AG20443 (cell line): Measurements from ENCODE around the gene SETD2.
"Not testable (repeated sequence)": the region's sequence is repeated elsewhere in the genome, so short reads cannot be mapped to it uniquely, and the experiment has no call there.

ENCODE experiments used
- DNase-seq: peaks from one replicate; pipeline ENCODE4 v3.0.0; 2012; ENCODE audit warnings: low spot score, mixed read lengths

SETD2 gene

GRCh38 chr3:47152578-47152977, 11.3 kb downstream of the SETD2 start:
- DNase-seq, result no peak

GRCh38 chr3:47151836-47152235, 12.1 kb downstream of the SETD2 start:
- DNase-seq, result no peak

- no peak for DNase-seq
Measured at GRCh38 chr3:47149339-47149933, 14.5 kb downstream of the SETD2 start.

- DNase-seq, result no peak
Measured at GRCh38 chr3:47145272-47145671, 18.6 kb downstream of the SETD2 start.

- no peak for DNase-seq
Measured at GRCh38 chr3:47143068-47143467, 20.8 kb downstream of the SETD2 start.

GRCh38 chr3:47142536-47142935, 21.4 kb downstream of the SETD2 start:
- DNase-seq, result not testable (repeated sequence)

- DNase-seq, result not testable (repeated sequence)
Measured at GRCh38 chr3:47140973-47141461, 22.9 kb downstream of the SETD2 start.

- not testable (repeated sequence) for DNase-seq
Measured at GRCh38 chr3:47140553-47140952, 23.4 kb downstream of the SETD2 start.

- no peak for DNase-seq
Measured at GRCh38 chr3:47134311-47134710, 29.6 kb downstream of the SETD2 start.

- no peak for DNase-seq
Measured at GRCh38 chr3:47133641-47134040, 30.3 kb downstream of the SETD2 start.

GRCh38 chr3:47130557-47130956, 33.4 kb downstream of the SETD2 start:
- no peak for DNase-seq

GRCh38 chr3:47128137-47128536, 35.8 kb downstream of the SETD2 start:
- DNase-seq, result no peak

GRCh38 chr3:47123857-47124256, 40.1 kb downstream of the SETD2 start:
- DNase-seq, result no peak

- DNase-seq, result no peak
Measured at GRCh38 chr3:47121409-47121808, 42.5 kb downstream of the SETD2 start.

- no peak for DNase-seq
Measured at GRCh38 chr3:47120138-47120537, 43.8 kb downstream of the SETD2 start.

GRCh38 chr3:47119387-47119786, 44.5 kb downstream of the SETD2 start:
- DNase-seq, result not testable (repeated sequence)

GRCh38 chr3:47117807-47118364, 46.0 kb downstream of the SETD2 start:
- DNase-seq, result no peak

- not testable (repeated sequence) for DNase-seq
Measured at GRCh38 chr3:47115524-47115923, 48.4 kb downstream of the SETD2 start.

- peak; percentile 22 for DNase-seq
Measured at GRCh38 chr3:47113669-47114365, 50.1 kb downstream of the SETD2 start.

- no peak for DNase-seq
Measured at GRCh38 chr3:47112997-47113396, 50.9 kb downstream of the SETD2 start.

GRCh38 chr3:47109393-47109792, 54.5 kb downstream of the SETD2 start:
- no peak for DNase-seq

- peak; percentile 54 for DNase-seq
Measured at GRCh38 chr3:47108546-47108945, 55.4 kb downstream of the SETD2 start.

GRCh38 chr3:47104259-47104658, 59.7 kb downstream of the SETD2 start:
- DNase-seq, result no peak
